ENCODE measurements around the gene HSBP1L1. TPM values are rescaled to one million over a fixed set of nuclear protein-coding genes. Genes with fewer than 3 reads are reported as not detected.

The HSBP1L1 gene
- total and polyA plus RNA-seq, 2 of the 13 experiments (the other 11 are each of a cell fraction or from before 2014, with no cell fraction given) = 22.6 to 45.1 TPM

DNA sequence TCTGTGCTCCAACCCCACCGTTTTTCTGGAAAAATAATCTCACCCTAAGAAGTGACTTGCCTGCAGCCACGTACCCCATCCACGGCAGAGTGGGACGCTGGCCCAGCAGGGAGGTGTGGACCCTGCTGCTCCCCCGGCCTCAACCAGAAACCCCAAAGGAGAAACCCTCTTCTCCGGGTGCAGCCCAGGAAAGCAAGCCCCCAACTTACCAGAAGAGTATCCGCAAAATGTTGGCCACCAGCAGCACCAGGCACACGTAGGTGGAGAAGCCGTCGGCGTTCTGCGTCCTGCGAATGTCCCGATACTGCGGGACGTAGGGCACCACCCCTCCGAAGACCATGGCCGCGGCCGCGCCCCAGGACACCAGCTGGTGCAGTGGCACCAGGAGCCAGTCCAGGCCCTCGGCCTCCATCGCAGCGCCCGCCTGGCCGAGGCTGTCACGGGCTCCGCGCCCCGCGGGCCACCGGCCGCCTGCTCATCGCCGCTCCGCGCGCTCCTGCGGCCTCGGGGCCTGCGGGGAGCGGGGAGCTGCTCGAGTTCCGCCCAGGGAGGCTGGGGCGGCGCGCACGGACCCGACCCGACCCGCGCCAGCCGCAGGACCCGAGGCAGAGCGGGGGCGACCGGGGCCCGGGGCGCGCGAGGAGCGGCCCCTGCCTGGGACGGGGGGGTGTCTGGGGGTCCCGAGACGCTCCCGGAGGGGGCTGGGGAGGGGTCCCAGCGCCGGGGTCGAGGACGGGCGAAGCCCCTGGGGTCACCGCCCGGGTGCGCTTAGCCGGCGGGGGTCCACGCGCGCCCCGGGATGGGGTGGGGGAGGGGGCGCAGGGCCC is 13.7 kb upstream of the HSBP1L1 start (continued):
- TF ChIP-seq ZNF687 (CRISPR knock-in tag; IDR thresholded peaks at IDR 0.05) = peak; percentile 52

GRCh38 chr18:79951545-79952455 is 12.6 kb upstream of the HSBP1L1 start, which contains the start of gene SLC66A2:
TSS of gene SLC66A2 (minus strand) at chr18:79951653. CDS start at chr18:79950926, 727 bp downstream.
- BruUV-seq (replicated peaks) = no TSS peak
- ChIA-PET POLR2A (interaction anchor here (0.6 to 2.7 kb wide), 7 partner anchors 10 to 82 kb away, joined by 3 to 21 read pairs (median 8); partner anchors contain the start of genes HSBP1L1 and RBFA), CTCF (ENCODE audit: low intra/inter-chr PET ratio, low total read pairs) (interaction anchor here (1.6 kb wide), 1 partner anchor 18 kb away, joined by 7 read pairs; no protein-coding TSS in a partner anchor)
- in situ Hi-C loops (cut with HindIII; ENCODE audit: extremely low pct_ligation_motif_present, low pct_unique_long_range_greater_than_20kb) (no loop called here), intact Hi-C loops (cut with micrococcal nuclease; ENCODE audit: unreplicated experiment) (loop anchor here (2.0 kb wide), 1 partner anchor 37 kb away; the partner anchor contains the start of gene TXNL4A)
- WGBS (ENCODE audit: low lambda C conversion rate) = 3% methylated on average over 25 of the region's 126 CpGs
- Histone ChIP-seq H3K27ac (ENCODE audit: extremely low read length, insufficient read depth, low read length) (peak within 1 kb of the TSS; percentile 55), H3K4me1 (ENCODE audit: insufficient read depth, low read length) (peaks cover 55% of the 10 kb centered on the region), H3K36me3 (replicated peaks in 1 of 2; ENCODE audit: control insufficient read depth in 1 of 2, insufficient read depth in 2 of 2, low read length in 2 of 2) (peaks cover 3 to 4% of the 10 kb centered on the region in 2 experiments; a peak in 3 of 5 replicates), H4K20me1 (ENCODE audit: insufficient read depth, low read length) (peaks cover 4% of the 10 kb centered on the region; the same call in 1 of the 2 replicates), H3K9ac (ENCODE audit: insufficient read depth, low read depth, low read length) (peak within 1 kb of the TSS; percentile 85), H3K27me3 (ENCODE audit: control insufficient read depth in 1 of 2, insufficient read depth in 2 of 2, low read length in 2 of 2) (no peaks in the 10 kb centered on the region; a peak in 1 of 5 replicates), H3K4me3 (replicated peaks in 1 of 3; ENCODE audit: insufficient read depth in 1 of 3, low read depth in 2 of 3, low read length in 3 of 3) (peak within 1 kb of the TSS; percentile 85 to 89 (median 88)), H3K9me3 (ENCODE audit: low read length) (no peaks in the 10 kb centered on the region), H3K79me2 (ENCODE audit: insufficient read depth, low read length) (peaks cover 40% of the 10 kb centered on the region), H3K4me2 (ENCODE audit: low read depth, low read length) (peak within 1 kb of the TSS; percentile 93), H2AFZ (ENCODE audit: low read length) (no peak within 1 kb of the TSS)
- ATAC-seq (peak; percentile 86), DNase-seq (ENCODE audit: low spot score) (peak; percentile 57), FAIRE-seq (no peak)
- TF ChIP-seq ZNF543 (CRISPR knock-in tag; IDR thresholded peaks at IDR 0.05) = 0 out of 2 replicates have a peak, but pooled peaks have one; percentile 33
- TF ChIP-seq, protein P1, sequence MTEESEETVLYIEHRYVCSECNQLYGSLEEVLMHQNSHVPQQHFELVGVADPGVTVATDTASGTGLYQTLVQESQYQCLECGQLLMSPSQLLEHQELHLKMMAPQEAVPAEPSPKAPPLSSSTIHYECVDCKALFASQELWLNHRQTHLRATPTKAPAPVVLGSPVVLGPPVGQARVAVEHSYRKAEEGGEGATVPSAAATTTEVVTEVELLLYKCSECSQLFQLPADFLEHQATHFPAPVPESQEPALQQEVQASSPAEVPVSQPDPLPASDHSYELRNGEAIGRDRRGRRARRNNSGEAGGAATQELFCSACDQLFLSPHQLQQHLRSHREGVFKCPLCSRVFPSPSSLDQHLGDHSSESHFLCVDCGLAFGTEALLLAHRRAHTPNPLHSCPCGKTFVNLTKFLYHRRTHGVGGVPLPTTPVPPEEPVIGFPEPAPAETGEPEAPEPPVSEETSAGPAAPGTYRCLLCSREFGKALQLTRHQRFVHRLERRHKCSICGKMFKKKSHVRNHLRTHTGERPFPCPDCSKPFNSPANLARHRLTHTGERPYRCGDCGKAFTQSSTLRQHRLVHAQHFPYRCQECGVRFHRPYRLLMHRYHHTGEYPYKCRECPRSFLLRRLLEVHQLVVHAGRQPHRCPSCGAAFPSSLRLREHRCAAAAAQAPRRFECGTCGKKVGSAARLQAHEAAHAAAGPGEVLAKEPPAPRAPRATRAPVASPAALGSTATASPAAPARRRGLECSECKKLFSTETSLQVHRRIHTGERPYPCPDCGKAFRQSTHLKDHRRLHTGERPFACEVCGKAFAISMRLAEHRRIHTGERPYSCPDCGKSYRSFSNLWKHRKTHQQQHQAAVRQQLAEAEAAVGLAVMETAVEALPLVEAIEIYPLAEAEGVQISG (CRISPR knock-in tag; IDR thresholded peaks at IDR 0.05) = peak; percentile 17; the same call in 1 of the 2 replicates
- TF ChIP-seq SKI (IDR thresholded peaks at IDR 0.05; ENCODE audit: partially characterized antibody) = no peak
- peak; percentile 50; the same call in 1 of the 2 replicates for TF ChIP-seq CCDC6 (CRISPR knock-in tag; IDR thresholded peaks at IDR 0.05)

Measured in HepG2 (cell line).